Gastrocnemius medialis (tissue), 4 donors: ENCODE data around the gene IL17RB. TPM values are rescaled to one million over a fixed set of nuclear protein-coding genes. Genes with fewer than 3 reads are reported as not detected.

ENCODE experiments used
- ATAC-seq, 2 donors: fragments of 150-250 bp; one replicate each; pipeline ENCODE4 v1.9.1; 2016
- DNase-seq, 2 donors: peaks; one replicate each; pipeline ENCODE4 v3.0.0-alpha.2; 2019
- H3K27ac ChIP-seq, 4 donors: fragments of 200-600 bp; sonication (generic); 1 replicate in 1 of 4; 2 replicates in 3 of 4; pipeline ENCODE4 v1.5.1; 2016 to 2018; ENCODE audit warnings: mild to moderate bottlenecking in 2 of 4, moderate library complexity in 1 of 4
- H3K27me3 ChIP-seq, 3 donors: fragments of 200-600 bp; sonication (generic) in 2 of 3; 1 replicate in 1 of 3; 2 replicates in 2 of 3; pipeline versions ENCODE4 v1.5.1 to v1.6.0; 2016 to 2019; ENCODE audit warnings: mild to moderate bottlenecking in 1 of 3, moderate library complexity in 1 of 3
- H3K36me3 ChIP-seq, 2 donors: fragments of 200-600 bp; sonication (generic) in 1 of 2; one replicate each; pipeline ENCODE4 v1.5.1; 2017 to 2018
- H3K4me1 ChIP-seq, 2 donors: fragments of 200-600 bp; sonication (generic) in 1 of 2; one replicate each; pipeline ENCODE4 v1.5.1; 2016 to 2017; ENCODE audit warnings: mild to moderate bottlenecking in 2 of 2
- H3K4me3 ChIP-seq, 4 donors: fragments of 200-600 bp; sonication (generic) in 3 of 4; 1 replicate in 1 of 4; 2 replicates in 3 of 4; pipeline ENCODE4 v1.5.1; 2016 to 2019; ENCODE audit warnings: mild to moderate bottlenecking in 2 of 4
- H3K9me3 ChIP-seq, 3 donors: fragments of 200-600 bp; sonication (generic) in 2 of 3; 1 replicate in 1 of 3; 2 replicates in 2 of 3; pipeline ENCODE4 v1.5.1; 2016 to 2019
- CTCF ChIP-seq, 5 experiments: fragments of 450-650 bp in 3 of 5; fragments of 200-600 bp in 2 of 5; sonication (generic) in 2 of 5; IDR thresholded peaks in 4 of 5; conservative IDR thresholded peaks in 1 of 5; 1 replicate in 4 of 5; 2 replicates in 1 of 5; pipeline ENCODE4 v1.5.1; 2016 to 2019; ENCODE audit warnings: antibody characterized with exemption in 5 of 5, mild to moderate bottlenecking in 3 of 5, moderate library complexity in 3 of 5
- POLR2A ChIP-seq, 2 donors: fragments of 450-650 bp; IDR thresholded peaks; one replicate each; pipeline ENCODE4 v1.6.1; 2017; ENCODE audit warnings: antibody characterized with exemption in 2 of 2, mild to moderate bottlenecking in 2 of 2, moderate library complexity in 2 of 2
- in situ Hi-C, 4 donors: fragments of 200-750 bp; cut with MboI; loops; one replicate each; pipeline versions ENCODE4 v1.15.0 to v1.8.0; 2017; ENCODE audit warnings: low sequenced_read_pairs in 4 of 4
- intact Hi-C: fragments of 100-400 bp; cut with DNase I; formaldehyde crosslinking; loops from one replicate; pipeline ENCODE4 v1.15.1; 2023; ENCODE audit warnings: low total_unique reads
- total RNA-seq, 4 donors: library from RNA; depleted of rRNA; stranded (reverse); fragments of >200 nt; gene quantifications; one replicate each; pipeline versions ENCODE4 v1.1.0 to v1.2.3, GENCODE V29; 2016

The IL17RB gene
- total RNA-seq, 4 donors from 2014 or later: 0.41 to 1.4 (median 0.79) TPM

GRCh38 chr3:53902067-53902466 is 55.7 kb downstream of the IL17RB start:
- no peaks in the 10 kb centered on the region for H3K4me1 ChIP-seq
- no peaks in the 10 kb centered on the region for H3K9me3 ChIP-seq
- in situ Hi-C loops (no loop called here), intact Hi-C loops (no loop called here)
- ATAC-seq (no peak), DNase-seq (no peak)
- no peak overlapping the region for H3K27ac ChIP-seq
- no peak overlapping the region for H3K4me3 ChIP-seq
- H3K27me3 ChIP-seq: peaks cover 0 to 11% (median 4%) of the 10 kb centered on the region in 3 donors
- TF ChIP-seq POLR2A (IDR thresholded peaks at IDR 0.05) (no peak), CTCF (IDR thresholded peaks at IDR 0.05 in 4 of 5, conservative IDR thresholded peaks at IDR 0.05 in 1 of 5) (no peak)
- no peaks in the 10 kb centered on the region for H3K36me3 ChIP-seq

GRCh38 chr3:53902711-53903110 is 56.3 kb downstream of the IL17RB start:
- Histone ChIP-seq H3K27me3 (peaks cover 0 to 8% (median 0%) of the 10 kb centered on the region in 3 donors), H3K4me3 (no peak overlapping the region), H3K36me3 (no peaks in the 10 kb centered on the region), H3K27ac (no peak overlapping the region), H3K4me1 (no peaks in the 10 kb centered on the region), H3K9me3 (no peaks in the 10 kb centered on the region)
- DNase-seq: no peak
- in situ Hi-C loops (no loop called here), intact Hi-C loops (no loop called here)
- ATAC-seq: no peak
- no peak for TF ChIP-seq CTCF (IDR thresholded peaks at IDR 0.05 in 4 of 5, conservative IDR thresholded peaks at IDR 0.05 in 1 of 5)
- TF ChIP-seq POLR2A (IDR thresholded peaks at IDR 0.05): no peak

GRCh38 chr3:53913401-53913800 is 67.0 kb downstream of the IL17RB start:
- intact Hi-C loops (no loop called here), in situ Hi-C loops (no loop called here)
- no peaks in the 10 kb centered on the region for H3K9me3 ChIP-seq
- H3K4me3 ChIP-seq: no peak overlapping the region
- no peak for DNase-seq
- H3K36me3 ChIP-seq: no peaks in the 10 kb centered on the region
- ATAC-seq: no peak
- H3K27ac ChIP-seq: no peak overlapping the region
- H3K27me3 ChIP-seq: peaks cover 0 to 3% (median 0%) of the 10 kb centered on the region in 3 donors
- TF ChIP-seq CTCF (IDR thresholded peaks at IDR 0.05 in 4 of 5, conservative IDR thresholded peaks at IDR 0.05 in 1 of 5) (no peak), POLR2A (IDR thresholded peaks at IDR 0.05) (no peak)
- H3K4me1 ChIP-seq: no peaks in the 10 kb centered on the region

Other genes starting within 250 kb of the IL17RB start
- 1 to 10 TPM; 3.1 to 6.5 (median 3.6) TPM for gene CHDH, start 149 bp upstream of the IL17RB start, total RNA-seq
- gene ACTR8, start 35.6 kb downstream of the IL17RB start, total RNA-seq: 10 to 100 TPM; 13.6 to 24.9 (median 19.8) TPM
- gene SELENOK, start 45.3 kb downstream of the IL17RB start, total RNA-seq: 10 to 100 TPM; 73.1 to 95.4 (median 80.8) TPM